22Rv1 (cell line): ENCODE measurements around the gene A4GALT.

Experiments
- H3K27ac ChIP-seq: fragments of 450-650 bp; 2 replicates; pipeline ENCODE4 v1.5.1; 2017
- CTCF ChIP-seq: fragments of 450-650 bp; IDR thresholded peaks from 2 replicates; pipeline ENCODE4 v1.5.1; 2017; ENCODE audit warnings: mild to moderate bottlenecking
- ZFX ChIP-seq: fragments of 450-650 bp; IDR thresholded peaks from 2 replicates; pipeline ENCODE4 v1.6.1; 2017; ENCODE audit warnings: antibody characterized with exemption, borderline replicate concordance

Gene A4GALT

GRCh38 chr22:42708417-42708816, 12.3 kb downstream of the A4GALT start:
- no peak overlapping the region for H3K27ac ChIP-seq
- TF ChIP-seq CTCF (no peak), ZFX (no peak)

GRCh38 chr22:42707496-42707895, 13.2 kb downstream of the A4GALT start:
- no peak overlapping the region for H3K27ac ChIP-seq
- no peak for TF ChIP-seq CTCF
- no peak for TF ChIP-seq ZFX

GRCh38 chr22:42704896-42705295, 15.8 kb downstream of the A4GALT start:
- no peak overlapping the region for H3K27ac ChIP-seq
- TF ChIP-seq ZFX (no peak), CTCF (no peak)

GRCh38 chr22:42702675-42703074, 18.0 kb downstream of the A4GALT start:
- TF ChIP-seq CTCF (no peak), ZFX (no peak)
- H3K27ac ChIP-seq: no peak overlapping the region

GRCh38 chr22:42701694-42702093, 19.0 kb downstream of the A4GALT start:
- no peak overlapping the region for H3K27ac ChIP-seq
- no peak for TF ChIP-seq ZFX
- no peak for TF ChIP-seq CTCF

- TF ChIP-seq CTCF (no peak), ZFX (no peak)
Observed at GRCh38 chr22:42700901-42701300, 19.8 kb downstream of the A4GALT start.

GRCh38 chr22:42700355-42700754, 20.3 kb downstream of the A4GALT start:
- no peak for TF ChIP-seq CTCF
- TF ChIP-seq ZFX: no peak
- H3K27ac ChIP-seq: no peak overlapping the region

More at GRCh38 chr22:42700901-42701300, 19.8 kb downstream of the A4GALT start:
- H3K27ac ChIP-seq: no peak overlapping the region
